Activated CD8-positive, alpha-beta memory T cell treated with anti-CD3 and anti-CD28 coated beads, Interleukin-2, amount 50 U/mL, for 24 hours (primary cell): Measurements from ENCODE around the gene MED17.

Source experiments
- DNase-seq: peaks from one replicate; pipeline ENCODE4 v3.0.0-alpha.2; 2020; ENCODE audit errors: extremely low read depth

MED17 gene

GRCh38 chr11:93817426-93818348, 33.6 kb downstream of the MED17 start:
- DNase-seq = no peak

DNA sequence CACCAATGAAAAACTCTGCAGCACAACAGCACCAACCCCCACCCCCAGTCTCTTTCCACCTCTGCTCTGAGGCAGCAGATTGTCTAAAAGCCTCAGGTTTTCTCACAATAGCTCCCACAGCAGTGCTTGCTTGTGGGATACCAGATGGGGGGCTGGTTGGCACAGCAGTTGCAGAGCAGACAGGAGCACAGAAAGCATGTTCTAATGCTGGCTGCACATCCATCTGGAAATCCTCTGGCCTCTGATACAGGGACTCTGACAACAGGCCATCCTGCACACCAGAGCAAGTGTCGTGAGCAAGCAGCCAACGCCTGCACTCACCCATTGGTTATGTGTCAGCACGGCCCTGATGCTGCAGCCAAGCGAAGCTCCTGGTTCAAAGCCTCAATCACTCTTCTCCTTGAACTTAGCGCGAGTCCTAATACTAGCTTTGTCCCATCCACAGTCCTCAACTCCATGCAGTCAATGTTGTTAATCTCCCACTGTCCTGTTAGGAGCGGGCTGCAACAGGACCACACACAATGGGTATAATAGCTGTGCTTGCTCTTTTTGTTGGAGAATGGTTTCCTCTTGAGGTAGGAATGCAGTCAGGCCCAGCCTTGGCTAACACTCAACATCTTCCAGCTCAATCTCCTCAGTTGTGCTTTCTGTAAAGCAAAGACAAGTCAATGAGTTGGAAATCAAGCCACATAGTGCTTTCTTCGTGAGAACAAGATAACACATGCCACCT, 36.0 kb downstream of the MED17 start:
- DNase-seq = no peak

DNA sequence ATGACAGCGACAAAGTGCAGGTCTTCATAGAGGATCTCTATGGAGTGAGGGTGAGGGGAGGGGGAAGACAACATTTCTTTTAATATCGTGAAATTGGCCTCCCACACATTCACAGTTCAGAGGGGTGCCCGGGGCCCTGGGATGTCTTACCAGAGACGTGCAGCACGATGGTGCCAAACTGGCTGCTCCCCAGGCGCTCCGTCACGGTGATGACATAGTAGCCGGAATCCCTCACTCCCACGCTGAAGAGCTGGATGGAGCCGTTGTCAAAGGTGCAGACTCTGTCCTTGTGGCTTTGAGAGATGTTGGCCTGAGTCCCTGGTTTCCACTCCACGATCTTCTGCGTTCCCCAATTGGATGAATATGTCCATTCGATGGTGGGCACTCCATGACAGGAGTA, 36.8 kb downstream of the MED17 start:
- DNase-seq = no peak

GRCh38 chr11:93821617-93822016, 37.5 kb downstream of the MED17 start:
- no peak for DNase-seq

DNA sequence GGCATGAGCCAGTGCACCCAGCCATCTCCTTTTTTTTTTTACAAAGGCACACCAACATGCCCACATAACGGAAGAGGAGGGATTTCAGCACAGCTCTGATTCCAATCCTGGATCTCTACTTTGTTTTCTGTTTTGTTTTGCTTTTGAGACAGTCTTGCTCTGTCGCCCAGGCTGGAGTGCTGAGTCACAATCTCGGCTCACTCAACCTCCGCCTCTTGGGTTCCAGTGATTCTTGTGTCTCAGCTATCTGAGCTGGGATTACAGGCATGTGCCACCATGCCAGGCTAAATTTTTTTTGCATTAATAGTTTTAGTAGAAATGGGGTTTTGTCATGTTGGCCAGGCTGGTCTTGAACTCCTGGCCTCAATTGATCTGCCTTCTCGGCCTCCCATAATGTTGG, 38.3 kb downstream of the MED17 start:
- no peak for DNase-seq

- DNase-seq = no peak
Observed at GRCh38 chr11:93823210-93823609, 39.1 kb downstream of the MED17 start.

DNA sequence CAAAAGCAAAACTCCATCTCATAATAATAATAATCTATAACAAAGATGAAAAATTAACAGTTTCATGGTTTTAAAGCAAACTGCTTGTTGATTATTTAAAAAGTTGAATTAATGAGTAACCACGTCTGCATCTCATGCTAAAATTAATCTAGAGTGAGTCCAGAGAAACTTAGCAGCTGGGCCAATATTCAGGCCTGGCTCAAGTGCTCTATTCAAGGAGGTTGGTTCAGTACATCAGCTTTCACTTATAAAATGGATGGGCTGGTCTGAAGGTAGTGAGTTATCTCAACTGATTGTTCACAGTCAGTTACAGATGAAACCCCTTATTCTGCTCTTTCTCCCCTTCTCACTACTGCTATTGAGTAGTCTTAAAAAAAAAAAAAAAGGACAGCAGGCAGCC, 43.3 kb downstream of the MED17 start:
- no peak for DNase-seq

- no peak for DNase-seq
Observed at GRCh38 chr11:93829598-93829997, 45.5 kb downstream of the MED17 start.

DNA sequence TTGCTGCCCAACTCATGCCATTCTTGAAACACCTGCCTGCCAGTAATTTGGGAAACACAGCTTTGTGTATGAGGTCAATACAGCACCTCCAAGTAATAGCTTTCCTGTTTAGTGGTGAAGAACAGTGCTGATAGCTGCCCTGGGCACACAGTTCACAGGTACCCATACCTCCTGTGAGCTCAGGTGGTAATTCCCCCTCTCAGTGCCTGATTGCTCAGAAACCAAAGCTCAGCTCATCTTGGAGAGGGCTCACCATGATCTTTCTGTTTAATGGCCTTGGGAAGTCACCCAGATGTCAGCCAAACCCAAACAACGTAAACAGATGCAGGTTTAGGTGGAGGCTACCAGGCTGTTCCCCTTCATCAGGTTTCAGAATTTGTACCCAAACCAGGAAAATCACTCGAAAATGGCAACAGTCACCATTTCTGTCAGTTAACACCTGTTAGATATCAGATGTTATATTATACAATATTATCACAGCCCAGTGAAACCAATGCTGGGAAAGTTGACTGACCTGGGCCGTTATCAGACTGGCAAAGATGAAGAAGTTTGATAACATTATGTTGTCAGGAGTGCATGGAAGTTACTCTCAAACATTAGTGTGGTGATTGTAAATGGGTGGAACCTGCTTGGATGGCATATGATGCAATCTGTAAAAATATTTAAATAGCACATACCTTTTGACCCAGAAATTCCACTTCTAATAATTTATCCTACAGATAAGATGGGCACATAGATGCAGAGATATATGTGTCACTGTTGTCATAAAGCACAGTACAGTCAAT, 47.5 kb downstream of the MED17 start:
- DNase-seq = no peak

DNA sequence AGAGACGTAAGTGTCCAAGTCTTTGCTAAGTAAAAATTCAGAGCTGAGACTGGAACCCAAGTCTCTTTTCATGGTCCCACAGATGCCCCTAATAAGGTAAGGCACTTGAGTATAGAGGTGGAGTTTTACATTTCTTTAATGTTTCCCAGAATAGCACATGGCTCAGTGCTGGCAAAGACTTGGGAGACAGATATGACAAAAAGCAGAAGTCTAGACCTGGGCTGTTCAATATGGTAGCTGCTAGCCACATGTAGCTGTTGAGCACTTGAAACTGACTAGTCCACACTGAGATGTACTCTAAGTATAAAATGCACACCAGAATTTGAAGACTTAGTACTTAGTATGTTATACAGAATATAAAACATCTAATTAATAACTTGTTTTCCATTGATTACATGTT, 48.7 kb downstream of the MED17 start:
- DNase-seq = no peak

DNA sequence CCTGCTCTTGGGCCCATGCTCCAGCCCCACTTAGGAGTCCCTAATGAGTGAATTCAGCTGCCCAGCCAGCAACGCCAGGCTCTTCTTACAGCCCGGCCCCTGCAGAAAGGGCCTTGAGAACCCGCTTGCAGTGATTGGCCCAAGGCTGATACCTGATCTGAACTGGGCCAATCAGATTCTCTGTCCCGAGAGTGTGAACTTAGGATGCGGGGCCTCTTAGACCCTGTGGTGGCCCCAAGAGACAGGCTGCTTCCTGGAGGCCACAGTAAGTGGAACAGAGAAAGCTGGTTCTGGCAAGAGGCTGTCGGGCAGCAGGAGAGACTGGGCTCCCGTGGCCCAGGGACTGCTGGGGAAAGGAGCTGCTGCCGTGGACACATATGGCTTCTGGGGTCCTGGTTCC, 54.9 kb downstream of the MED17 start:
- DNase-seq = no peak

DNA sequence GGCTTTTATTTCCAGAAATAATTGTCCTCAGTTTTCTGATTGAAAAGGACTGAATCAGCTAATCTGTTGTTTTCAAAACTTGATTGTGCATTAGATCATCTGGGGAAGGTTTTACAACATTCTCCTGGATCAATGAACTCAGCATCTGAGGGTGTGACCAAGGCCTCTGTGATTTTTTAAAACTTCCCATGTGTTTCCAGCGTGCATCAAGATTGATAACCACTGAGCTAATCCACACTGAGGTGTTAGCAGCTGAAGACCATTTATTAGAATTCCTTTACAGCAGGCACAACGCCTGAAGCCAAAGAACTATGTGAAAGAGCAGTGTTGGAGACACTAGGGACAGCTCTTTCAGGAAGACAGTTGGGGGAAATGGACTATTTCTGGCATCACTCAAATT, 56.1 kb downstream of the MED17 start:
- DNase-seq = no peak

- DNase-seq = no peak
Observed at GRCh38 chr11:93840981-93841380, 56.9 kb downstream of the MED17 start.

DNA sequence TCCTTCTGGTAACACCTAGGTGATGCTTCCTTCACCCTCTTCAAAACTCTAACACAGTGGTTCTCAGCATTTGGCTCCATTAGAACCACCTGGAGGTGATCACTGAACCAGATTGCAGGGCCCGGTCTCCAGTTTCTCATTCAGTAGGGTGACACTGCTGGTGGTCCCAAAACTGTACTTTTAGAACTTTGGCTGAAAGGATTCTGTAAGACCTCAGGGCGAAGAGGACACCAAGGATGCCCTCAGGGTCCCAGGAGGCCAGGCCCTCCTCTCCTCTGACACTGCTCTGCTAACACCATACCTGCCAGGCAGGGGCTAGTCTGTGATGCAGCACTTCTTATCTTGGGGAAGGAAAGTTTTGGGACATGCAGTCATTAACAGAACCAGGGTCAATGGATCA, 57.4 kb downstream of the MED17 start:
- DNase-seq = no peak

DNA sequence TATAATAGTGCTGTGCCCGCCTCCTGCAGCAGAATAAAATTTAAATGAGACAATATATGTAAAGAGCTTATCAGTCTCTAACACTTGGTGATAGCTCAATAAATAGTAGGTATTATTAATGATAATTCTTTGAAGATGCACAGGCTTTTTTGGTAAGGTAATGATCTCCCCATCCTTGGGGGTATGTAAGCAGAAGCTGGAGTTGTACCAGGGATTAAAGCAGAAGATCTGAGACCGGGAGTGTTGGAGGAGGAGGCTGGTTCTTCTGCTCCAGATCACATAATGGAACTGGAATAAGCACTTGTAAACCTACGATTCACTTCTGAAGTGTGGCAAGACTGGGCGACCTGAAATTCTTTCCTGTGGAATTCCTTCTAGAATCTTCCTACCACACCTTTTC, 58.0 kb downstream of the MED17 start:
- no peak for DNase-seq

- no peak for DNase-seq
Observed at GRCh38 chr11:93842461-93842860, 58.4 kb downstream of the MED17 start.

GRCh38 chr11:93843906-93844305, 59.8 kb downstream of the MED17 start:
- no peak for DNase-seq

- DNase-seq = no peak
Observed at GRCh38 chr11:93844568-93844967, 60.5 kb downstream of the MED17 start.

- DNase-seq = no peak
Observed at GRCh38 chr11:93845181-93846092, 61.4 kb downstream of the MED17 start.

DNA sequence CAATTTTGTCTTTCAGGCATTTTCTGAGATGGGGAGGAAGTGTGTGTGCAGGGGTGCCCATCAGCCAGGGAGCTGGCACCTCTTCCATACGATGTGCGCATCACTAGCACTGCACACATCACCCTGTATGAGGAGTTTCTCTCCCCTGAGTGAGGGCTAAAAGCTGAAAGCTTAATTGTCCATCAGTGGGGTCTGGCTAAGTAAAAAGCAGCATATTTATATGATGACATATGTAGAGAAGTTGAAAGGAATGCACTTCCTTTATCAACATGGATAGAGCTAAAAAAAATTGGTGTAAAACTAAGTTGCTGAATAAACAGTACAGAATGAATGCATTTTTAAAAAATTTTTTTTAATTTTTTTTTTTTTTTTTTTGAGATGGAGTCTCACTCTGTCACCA, 62.3 kb downstream of the MED17 start:
- no peak for DNase-seq

DNA sequence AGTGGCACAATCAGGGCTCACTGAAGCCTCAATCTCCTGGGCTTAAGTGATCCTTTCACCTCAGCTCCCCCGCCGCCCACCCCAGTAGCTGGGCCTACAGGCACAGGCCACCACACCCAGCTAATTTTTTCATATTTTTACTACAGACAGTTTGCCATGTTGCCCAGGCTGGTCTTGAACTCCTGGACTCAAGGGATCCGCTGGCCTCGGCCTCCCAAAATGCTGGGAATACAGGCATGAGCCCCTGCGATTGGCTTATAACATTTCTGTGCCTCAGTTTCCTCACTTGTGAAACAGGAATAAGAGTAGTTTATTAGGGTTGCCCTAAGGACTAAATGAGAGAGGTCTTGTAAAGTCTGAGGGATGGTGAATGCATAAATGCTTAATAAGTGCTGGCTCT, 65.1 kb downstream of the MED17 start:
- DNase-seq = no peak
